Mammary epithelial cell (primary cell): ENCODE results near the gene SYCN.

Experiments
- CTCF ChIP-seq, 2 donors: IDR thresholded peaks in 1 of 2; conservative IDR thresholded peaks in 1 of 2; 2 replicates each; pipeline ENCODE4 v1.5.1; 2011 to 2012; ENCODE audit warnings: inconsistent platforms in 2 of 2, low read length in 2 of 2, mild to moderate bottlenecking in 2 of 2, control low read depth in 1 of 2, low read depth in 1 of 2; ENCODE audit not compliant: insufficient read depth in 1 of 2; ENCODE audit errors: extremely low read depth in 1 of 2
- EZH2 ChIP-seq: IDR thresholded peaks from 2 replicates; pipeline ENCODE4 v1.6.1; 2012; ENCODE audit warnings: low read length, inconsistent platforms, borderline replicate concordance

- no peak for TF ChIP-seq EZH2
- no peak for TF ChIP-seq CTCF (conservative IDR thresholded peaks at IDR 0.05 in 1 of 2, IDR thresholded peaks at IDR 0.05 in 1 of 2; ENCODE audit: extremely low read depth in 1 of 2, insufficient read depth in 1 of 2, low read depth in 1 of 2, low read length in 2 of 2)
Measured at GRCh38 chr19:39205449-39205764, 1.3 kb upstream of the SYCN start.
